Measurements from ENCODE around the gene LENG1. TPM values are rescaled to one million over a fixed set of nuclear protein-coding genes. Genes with fewer than 3 reads are reported as not detected.

LENG1 gene
- total RNA-seq, 1 donor, result 4.7 TPM

- H3K4me3 ChIP-seq (ENCODE audit: low read depth, low read length), result no peak overlapping the region
- TF ChIP-seq CTCF (IDR thresholded peaks at IDR 0.05; ENCODE audit: insufficient read depth, low read depth, low read length), result no peak
- no peak for DNase-seq (ENCODE audit: low read depth)
These were observed 25.4 kb downstream of the LENG1 start for GRCh38 chr19:54133957-54134590.

GRCh38 chr19:54133312-54133956 lies 26.1 kb downstream of the LENG1 start:
- no peak overlapping the region for H3K4me3 ChIP-seq (ENCODE audit: low read depth, low read length)
- TF ChIP-seq CTCF (IDR thresholded peaks at IDR 0.05; ENCODE audit: insufficient read depth, low read depth, low read length), result no peak
- peak; percentile 65 for DNase-seq (ENCODE audit: low read depth)

- no peak for DNase-seq (ENCODE audit: low read depth)
- no peak for TF ChIP-seq CTCF (IDR thresholded peaks at IDR 0.05; ENCODE audit: insufficient read depth, low read depth, low read length)
- H3K4me3 ChIP-seq (ENCODE audit: low read depth, low read length), result no peak overlapping the region
These were observed 29.9 kb downstream of the LENG1 start for GRCh38 chr19:54129617-54129996.

GRCh38 chr19:54128796-54129616 lies 30.5 kb downstream of the LENG1 start:
- no peak for DNase-seq (ENCODE audit: low read depth)
- TF ChIP-seq CTCF (IDR thresholded peaks at IDR 0.05; ENCODE audit: insufficient read depth, low read depth, low read length), result no peak
- H3K4me3 ChIP-seq (ENCODE audit: low read depth, low read length), result no peak overlapping the region

GRCh38 chr19:54128441-54128725 lies 31.1 kb downstream of the LENG1 start:
- no peak for DNase-seq (ENCODE audit: low read depth)
- no peak overlapping the region for H3K4me3 ChIP-seq (ENCODE audit: low read depth, low read length)
- no peak for TF ChIP-seq CTCF (IDR thresholded peaks at IDR 0.05; ENCODE audit: insufficient read depth, low read depth, low read length)

- no peak for TF ChIP-seq CTCF (IDR thresholded peaks at IDR 0.05; ENCODE audit: insufficient read depth, low read depth, low read length)
- H3K4me3 ChIP-seq (ENCODE audit: low read depth, low read length), result no peak overlapping the region
- no peak for DNase-seq (ENCODE audit: low read depth)
These were observed 31.7 kb downstream of the LENG1 start for GRCh38 chr19:54127688-54128440.
